ENCODE measurements around the gene SPINDOC. TPM values are rescaled to one million over a fixed set of nuclear protein-coding genes. Genes with fewer than 3 reads are reported as not detected.

Gene SPINDOC
- total RNA-seq, 2 donors from 2014 or later, result 96.1 to 103 TPM

DNA sequence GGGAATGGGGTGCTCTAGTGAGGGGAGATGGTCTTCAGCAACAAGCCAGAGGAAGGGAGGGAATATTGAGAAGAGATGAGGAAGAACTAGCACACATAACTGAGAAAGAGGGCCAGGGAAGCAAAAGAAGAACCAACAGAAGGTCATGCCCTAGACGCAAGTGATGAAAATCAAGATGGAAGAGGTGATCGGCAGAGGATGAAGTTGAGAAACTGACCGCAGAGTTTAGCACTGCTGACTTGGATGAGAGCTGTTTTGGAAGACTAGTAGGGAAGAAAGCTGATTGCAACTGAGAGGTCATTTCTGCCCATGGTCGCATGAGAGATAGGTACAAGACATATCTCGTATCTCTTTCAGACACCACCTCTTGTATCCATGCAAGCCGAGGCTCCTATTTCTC lies 2.9 kb downstream of the SPINDOC start:
- Mint-ChIP-seq H3K27me3 (ENCODE audit: insufficient read depth) (no peaks in the 10 kb centered on the region), H3K4me1 (peaks cover 26% of the 10 kb centered on the region), H3K9me3 (no peaks in the 10 kb centered on the region), H3K4me3 (no peak overlapping the region), H3K36me3 (ENCODE audit: low read depth) (peaks cover 53% of the 10 kb centered on the region), H3K27ac (no peak overlapping the region)
- no peak for DNase-seq
- H3K27me3 ChIP-seq (ENCODE audit: control insufficient read depth, insufficient read depth, low read length, poor library complexity, severe bottlenecking), result no peaks in the 10 kb centered on the region
- peaks cover 4% of the 10 kb centered on the region for H3K4me1 ChIP-seq (ENCODE audit: control insufficient read depth, insufficient read depth, low read length)
- 98 to 99% methylated on average over 5 to 6 of the region's 6 CpGs for WGBS, 2 experiments (ENCODE audit: insufficient coverage in 1 of 2, insufficient read length in 1 of 2)
- no peak overlapping the region for H3K27ac ChIP-seq (ENCODE audit: low read depth, low read length)
- H3K9me3 ChIP-seq (ENCODE audit: control insufficient read depth, low read length), result no peaks in the 10 kb centered on the region
- TF ChIP-seq, protein P1, sequence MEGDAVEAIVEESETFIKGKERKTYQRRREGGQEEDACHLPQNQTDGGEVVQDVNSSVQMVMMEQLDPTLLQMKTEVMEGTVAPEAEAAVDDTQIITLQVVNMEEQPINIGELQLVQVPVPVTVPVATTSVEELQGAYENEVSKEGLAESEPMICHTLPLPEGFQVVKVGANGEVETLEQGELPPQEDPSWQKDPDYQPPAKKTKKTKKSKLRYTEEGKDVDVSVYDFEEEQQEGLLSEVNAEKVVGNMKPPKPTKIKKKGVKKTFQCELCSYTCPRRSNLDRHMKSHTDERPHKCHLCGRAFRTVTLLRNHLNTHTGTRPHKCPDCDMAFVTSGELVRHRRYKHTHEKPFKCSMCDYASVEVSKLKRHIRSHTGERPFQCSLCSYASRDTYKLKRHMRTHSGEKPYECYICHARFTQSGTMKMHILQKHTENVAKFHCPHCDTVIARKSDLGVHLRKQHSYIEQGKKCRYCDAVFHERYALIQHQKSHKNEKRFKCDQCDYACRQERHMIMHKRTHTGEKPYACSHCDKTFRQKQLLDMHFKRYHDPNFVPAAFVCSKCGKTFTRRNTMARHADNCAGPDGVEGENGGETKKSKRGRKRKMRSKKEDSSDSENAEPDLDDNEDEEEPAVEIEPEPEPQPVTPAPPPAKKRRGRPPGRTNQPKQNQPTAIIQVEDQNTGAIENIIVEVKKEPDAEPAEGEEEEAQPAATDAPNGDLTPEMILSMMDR (conservative IDR thresholded peaks at IDR 0.05), result no peak
- peaks cover 56% of the 10 kb centered on the region for H3K36me3 ChIP-seq (ENCODE audit: control insufficient read depth, insufficient read depth, low read length)
- no peak overlapping the region for H3K9ac ChIP-seq (ENCODE audit: extremely low read depth, low read length, poor library complexity, severe bottlenecking)
- H3K4me3 ChIP-seq (ENCODE audit: low read length), result no peak overlapping the region

DNA sequence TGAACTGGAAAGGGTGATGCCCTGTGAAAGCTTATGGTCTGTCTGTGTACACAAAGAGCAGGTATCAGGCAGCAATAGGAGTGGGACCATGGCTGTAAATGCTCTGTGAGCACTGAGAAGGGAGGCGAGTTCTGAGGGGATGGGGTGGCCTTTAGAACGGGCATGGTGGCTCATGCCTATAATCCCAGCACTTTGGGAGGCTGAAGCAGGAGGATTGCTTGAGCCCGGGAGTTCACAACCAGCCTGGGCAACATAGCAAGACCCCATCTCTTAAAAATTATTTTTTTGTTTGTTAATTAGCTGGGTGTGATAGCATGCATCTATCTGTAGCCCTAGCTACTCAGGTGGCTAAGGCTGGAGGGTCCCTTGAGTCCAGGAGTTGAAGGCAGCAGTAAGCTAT lies 3.5 kb downstream of the SPINDOC start:
- Mint-ChIP-seq H3K27me3 (ENCODE audit: insufficient read depth) (no peaks in the 10 kb centered on the region), H3K36me3 (ENCODE audit: low read depth) (peaks cover 59% of the 10 kb centered on the region), H3K27ac (no peak overlapping the region), H3K9me3 (no peaks in the 10 kb centered on the region), H3K4me3 (no peak overlapping the region), H3K4me1 (peaks cover 21% of the 10 kb centered on the region)
- Histone ChIP-seq H3K27ac (ENCODE audit: low read depth, low read length) (no peak overlapping the region), H3K9me3 (ENCODE audit: control insufficient read depth, low read length) (no peaks in the 10 kb centered on the region), H3K27me3 (ENCODE audit: control insufficient read depth, insufficient read depth, low read length, poor library complexity, severe bottlenecking) (no peaks in the 10 kb centered on the region), H3K9ac (ENCODE audit: extremely low read depth, low read length, poor library complexity, severe bottlenecking) (no peak overlapping the region), H3K4me1 (ENCODE audit: control insufficient read depth, insufficient read depth, low read length) (peaks cover 4% of the 10 kb centered on the region), H3K4me3 (ENCODE audit: low read length) (no peak overlapping the region), H3K36me3 (ENCODE audit: control insufficient read depth, insufficient read depth, low read length) (peaks cover 62% of the 10 kb centered on the region)
- TF ChIP-seq, protein P1 (conservative IDR thresholded peaks at IDR 0.05), result no peak
- WGBS, 2 experiments (ENCODE audit: insufficient coverage in 1 of 2, insufficient read length in 1 of 2), result 100% methylated on average over 2 to 3 of the region's 3 CpGs
- DNase-seq, result no peak

DNA sequence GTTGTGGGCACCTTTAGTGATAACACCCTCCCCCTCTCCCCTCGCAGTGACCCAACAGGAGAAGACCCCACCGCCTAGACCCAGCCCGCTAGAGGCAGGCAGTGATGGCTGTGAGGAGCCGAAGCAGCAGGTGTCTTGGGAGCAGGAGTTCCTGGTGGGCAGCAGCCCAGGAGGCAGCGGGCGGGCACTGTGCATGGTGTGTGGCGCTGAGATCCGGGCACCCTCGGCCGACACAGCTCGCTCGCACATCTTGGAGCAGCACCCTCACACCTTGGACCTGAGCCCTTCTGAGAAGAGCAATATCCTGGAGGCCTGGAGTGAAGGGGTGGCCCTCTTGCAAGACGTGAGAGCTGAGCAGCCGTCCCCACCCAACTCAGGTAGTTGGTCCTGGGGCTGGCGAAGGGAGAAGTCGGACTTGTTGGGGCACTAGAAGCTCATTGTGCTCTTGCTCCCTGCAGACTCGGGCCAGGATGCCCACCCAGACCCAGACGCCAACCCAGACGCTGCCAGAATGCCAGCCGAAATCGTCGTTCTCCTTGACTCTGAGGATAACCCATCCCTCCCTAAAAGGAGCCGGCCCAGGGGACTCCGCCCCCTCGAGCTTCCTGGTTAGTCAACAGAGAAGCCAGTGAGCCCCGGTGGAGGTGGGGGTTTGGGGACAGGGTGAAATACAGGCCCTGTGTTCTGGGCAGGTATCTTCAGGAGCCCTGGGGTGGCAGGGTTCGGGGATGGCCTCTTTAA lies 4.7 kb downstream of the SPINDOC start:
- Mint-ChIP-seq H3K27me3 (ENCODE audit: insufficient read depth) (no peaks in the 10 kb centered on the region), H3K9me3 (no peaks in the 10 kb centered on the region), H3K27ac (no peak overlapping the region), H3K4me1 (peaks cover 13% of the 10 kb centered on the region), H3K4me3 (no peak overlapping the region), H3K36me3 (ENCODE audit: low read depth) (peaks cover 70% of the 10 kb centered on the region)
- Histone ChIP-seq H3K36me3 (ENCODE audit: control insufficient read depth, insufficient read depth, low read length) (peaks cover 73% of the 10 kb centered on the region), H3K4me1 (ENCODE audit: control insufficient read depth, insufficient read depth, low read length) (peaks cover 4% of the 10 kb centered on the region), H3K27ac (ENCODE audit: low read depth, low read length) (no peak overlapping the region), H3K27me3 (ENCODE audit: control insufficient read depth, insufficient read depth, low read length, poor library complexity, severe bottlenecking) (no peaks in the 10 kb centered on the region), H3K9me3 (ENCODE audit: control insufficient read depth, low read length) (no peaks in the 10 kb centered on the region), H3K4me3 (ENCODE audit: low read length) (no peak overlapping the region), H3K9ac (ENCODE audit: extremely low read depth, low read length, poor library complexity, severe bottlenecking) (no peak overlapping the region)
- WGBS, 2 experiments (ENCODE audit: insufficient coverage in 1 of 2, insufficient read length in 1 of 2), result 95 to 96% methylated on average over 20 to 27 of the region's 27 CpGs
- TF ChIP-seq, protein P1 (conservative IDR thresholded peaks at IDR 0.05), result no peak
- no peak for DNase-seq
